A172 (cell line): ENCODE data around the gene OVCA2. TPM values are rescaled to one million over a fixed set of nuclear protein-coding genes. Genes with fewer than 3 reads are reported as not detected.

Experiments
- DNase-seq: peaks from one replicate; pipeline ENCODE4 v3.0.0-alpha.2; 2015; ENCODE audit warnings: low spot score
- total RNA-seq: library from RNA; depleted of rRNA; stranded (reverse); fragments of >200 nt; shearing (Covaris generic); gene quantifications from 2 replicates; pipeline ENCODE4 v1.2.3, GENCODE V29; 2014; rRNA removed

Gene OVCA2
- total RNA-seq, 1 experiment from 2014 or later: 104 TPM

DNA sequence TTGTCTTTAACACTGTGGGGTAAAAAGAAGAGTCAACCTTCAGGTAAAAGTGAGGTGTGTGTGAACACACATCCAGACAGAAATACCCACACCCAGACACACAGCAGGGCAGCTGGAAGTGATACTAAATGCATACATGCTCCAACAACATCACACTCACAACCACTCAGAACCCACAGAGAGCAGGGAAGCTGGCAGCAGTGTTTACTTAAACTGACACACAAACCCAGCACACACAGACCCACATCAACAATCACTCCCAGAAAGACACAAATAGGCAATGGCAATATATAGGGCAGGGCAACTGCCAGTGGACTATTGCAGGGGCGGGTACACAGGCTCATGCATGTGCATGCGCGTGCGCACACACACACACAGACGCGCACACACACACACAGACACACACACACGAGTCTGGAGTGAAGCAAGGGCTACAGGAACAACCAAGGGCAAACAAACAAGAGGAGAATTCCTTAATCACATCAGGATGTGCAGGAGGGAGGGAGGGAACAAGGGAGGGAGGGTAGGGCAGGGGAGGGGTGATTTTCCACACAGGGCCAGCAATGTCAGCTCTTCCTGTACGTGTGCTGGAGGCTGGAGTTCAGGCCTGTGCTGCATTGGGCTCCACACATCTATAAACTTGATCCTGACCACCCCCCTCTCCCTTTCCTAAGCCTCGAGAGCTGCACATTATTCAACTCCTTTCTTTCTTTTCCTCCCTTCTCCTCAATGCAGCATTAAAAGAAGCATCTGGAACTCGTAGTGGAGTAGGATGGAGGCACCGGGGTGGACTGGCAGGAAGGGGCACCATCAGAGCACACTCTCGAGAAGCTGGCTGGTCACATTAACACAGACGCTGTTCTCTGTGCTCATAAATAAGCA, 43.2 kb downstream of the OVCA2 start:
- peak; percentile 58 for DNase-seq

DNA sequence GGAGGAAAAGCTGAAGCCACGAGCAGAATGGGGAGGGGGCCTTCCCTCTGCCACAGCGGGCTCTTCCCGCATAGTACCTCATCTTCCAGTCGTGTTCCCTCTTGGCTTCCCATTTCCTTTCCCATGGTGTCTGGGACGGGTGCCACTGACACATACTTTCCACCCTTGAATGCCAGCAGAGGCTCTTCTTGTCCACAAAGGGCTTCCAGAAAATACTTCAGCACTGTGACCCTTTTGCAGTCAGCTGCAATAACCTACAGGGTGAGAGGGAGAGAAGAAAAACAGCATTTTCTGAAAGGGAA, 43.8 kb downstream of the OVCA2 start:
- DNase-seq: no peak

DNA sequence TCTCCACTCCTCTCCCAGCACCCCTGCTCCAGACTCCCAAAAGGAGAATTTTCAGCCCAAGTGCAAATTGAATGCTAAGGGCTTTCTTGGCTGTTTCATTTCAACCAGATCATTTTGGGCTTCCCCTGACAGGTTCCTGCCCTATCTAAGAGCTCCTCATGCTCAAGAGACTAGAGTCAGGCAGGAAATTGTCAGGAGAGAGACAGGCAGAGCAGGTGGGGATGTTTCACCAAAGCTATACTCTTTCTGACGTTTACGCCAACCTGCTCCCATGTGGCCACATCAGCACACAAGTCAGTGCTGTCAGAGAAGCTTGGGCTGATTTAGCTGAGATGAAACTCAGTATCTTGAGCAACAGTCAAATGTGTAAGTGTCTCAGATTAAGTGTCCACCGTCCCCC, 44.5 kb downstream of the OVCA2 start:
- DNase-seq: no peak

DNA sequence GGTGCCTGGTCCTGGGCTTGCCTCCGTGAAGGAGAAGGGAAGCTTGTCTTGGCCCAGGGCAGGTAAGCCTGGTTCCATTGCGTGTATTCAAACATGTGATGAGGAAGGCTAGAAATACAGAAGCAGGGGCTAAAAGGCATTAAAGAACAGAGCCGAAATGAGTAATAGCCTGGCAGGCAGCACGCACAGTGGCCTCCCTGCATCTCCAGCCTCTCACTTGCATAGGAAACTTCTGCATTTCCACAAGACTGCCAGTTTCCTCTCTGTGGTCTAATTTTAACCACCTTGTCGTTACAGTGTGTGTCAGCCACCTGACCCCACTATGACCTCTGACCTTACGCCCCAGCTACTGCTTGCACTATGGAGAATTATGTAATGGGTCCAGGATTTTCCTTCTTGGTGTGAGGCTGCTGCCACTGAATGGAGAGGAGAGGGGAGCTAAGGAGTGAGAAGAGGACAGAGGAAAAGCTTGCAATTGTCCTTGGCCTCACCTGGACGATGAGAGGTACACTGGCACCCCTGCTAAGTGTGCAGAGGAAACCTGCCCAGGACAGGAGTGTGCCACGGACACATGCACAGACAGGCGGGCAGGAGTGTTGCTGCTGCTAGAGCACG, 45.9 kb downstream of the OVCA2 start:
- no peak for DNase-seq

DNA sequence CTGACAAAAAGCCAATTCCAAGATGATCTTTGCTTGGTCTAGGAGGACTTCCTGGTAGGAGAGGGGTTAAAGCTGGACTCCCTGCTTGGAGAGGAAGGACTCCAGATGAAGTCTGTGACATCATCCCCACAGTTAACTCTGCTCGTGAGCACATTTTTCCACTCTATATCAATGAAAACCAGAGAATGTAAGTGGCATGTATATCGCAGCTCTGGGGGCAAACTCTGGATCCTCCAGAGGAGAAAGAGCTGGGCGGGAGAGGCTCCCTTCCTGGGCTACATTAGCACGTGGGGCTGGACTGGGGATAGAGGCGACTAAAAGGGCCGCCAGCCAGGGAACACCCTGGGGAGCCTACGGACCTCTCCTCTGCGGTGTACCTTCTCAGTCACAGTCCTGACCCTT, 47.2 kb downstream of the OVCA2 start:
- DNase-seq: no peak

DNA sequence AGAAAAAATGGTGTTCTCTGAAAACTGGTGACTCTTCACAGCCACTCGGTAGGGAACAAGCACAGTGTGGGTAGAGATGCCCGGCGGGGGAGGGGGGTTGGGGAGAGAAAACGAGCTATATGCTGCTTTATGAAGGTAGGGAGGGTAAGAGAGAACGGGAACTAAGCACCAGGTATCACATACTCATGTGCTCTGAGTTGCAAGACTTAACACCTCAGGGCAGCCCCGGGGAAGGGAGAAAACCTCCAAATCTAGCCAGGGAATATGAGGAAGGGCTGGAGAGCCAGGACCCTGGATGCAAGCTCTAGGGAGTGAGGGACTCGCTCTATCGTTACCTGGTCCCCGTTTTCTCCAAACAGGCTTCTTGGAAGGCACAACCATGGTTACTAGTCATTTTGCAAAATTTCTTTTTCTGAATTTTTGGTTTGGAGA, 48.4 kb downstream of the OVCA2 start:
- DNase-seq: no peak

DNA sequence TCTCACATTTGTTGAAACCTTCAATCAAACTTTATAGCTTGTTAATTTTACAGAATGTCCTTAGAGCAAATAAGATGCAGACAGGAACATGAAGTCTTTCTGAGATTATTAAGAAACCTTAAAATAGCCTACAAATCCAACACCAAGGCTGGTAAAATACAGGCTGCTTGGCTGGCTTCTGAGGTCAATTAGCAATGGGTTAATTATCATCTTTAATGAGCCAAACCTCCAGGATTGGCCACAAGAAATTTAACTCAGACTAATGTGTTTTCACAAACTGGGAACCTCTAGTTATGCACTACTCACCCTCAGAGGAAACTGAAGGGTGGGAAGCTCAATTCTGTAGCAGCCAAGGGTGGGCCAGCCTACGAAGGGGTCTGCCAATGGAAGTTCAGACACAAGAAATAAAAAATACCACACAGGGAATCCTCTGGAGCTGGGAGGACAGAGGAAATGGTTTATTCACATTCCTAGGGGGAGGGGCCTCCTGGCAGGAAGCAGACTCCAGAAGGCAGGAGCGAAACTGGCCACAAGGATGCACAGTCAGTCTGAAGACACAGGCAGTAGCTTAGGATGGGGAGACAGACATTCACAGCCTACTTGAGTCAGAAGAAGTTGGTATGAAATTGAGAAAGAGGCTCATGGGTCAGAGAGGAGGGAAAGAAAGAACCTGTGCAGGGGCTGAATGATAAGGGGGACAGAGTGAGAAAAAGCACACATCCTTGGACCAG, 49.1 kb downstream of the OVCA2 start:
- DNase-seq: peak; percentile 92

DNA sequence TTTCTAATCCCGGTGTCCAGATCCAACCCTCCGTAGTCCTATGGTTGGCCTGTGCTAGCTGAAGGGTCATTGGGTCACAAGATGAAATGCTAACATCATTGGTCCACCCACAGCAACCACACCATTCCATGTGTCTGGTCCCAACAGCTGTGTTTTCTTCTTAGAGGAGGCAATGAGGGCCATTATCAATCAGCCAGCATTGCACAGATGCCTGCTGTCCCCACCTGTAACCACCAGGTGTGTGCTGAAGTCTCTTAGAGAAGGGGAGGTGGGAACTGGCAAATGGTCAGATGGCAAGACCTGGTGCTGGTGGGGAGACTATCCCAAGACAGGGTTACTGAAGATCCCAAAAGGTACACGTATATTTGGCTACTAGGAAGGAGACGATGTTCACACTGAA, 50.4 kb downstream of the OVCA2 start:
- no peak for DNase-seq

Other genes starting within 250 kb of the OVCA2 start
- 5.1 and 7.7 TPM in 2 replicates for gene SMYD4, start 212.1 kb upstream of the OVCA2 start, total RNA-seq
- gene RPA1, start 212.0 kb upstream of the OVCA2 start, total RNA-seq: 41.1 and 46.1 TPM in 2 replicates
- 1.7 and 2.2 TPM in 2 replicates for gene RTN4RL1, start 16.7 kb upstream of the OVCA2 start, total RNA-seq
- gene DPH1, start 11.9 kb upstream of the OVCA2 start, total RNA-seq: 31.2 and 33.2 TPM in 2 replicates
- 7.3 and 12.5 TPM in 2 replicates for gene HIC1, start 13.1 kb downstream of the OVCA2 start, total RNA-seq